SK-N-SH (cell line): ENCODE data around the gene ADNP2. TPM values are rescaled to one million over a fixed set of nuclear protein-coding genes. Genes with fewer than 3 reads are reported as not detected.

Experiments
- CTCF ChIA-PET: fragments of 300-600, 350-600 bp; formaldehyde crosslinking; extraction: SDS; loops from one replicate; lab custom pipeline; 2021; lab: Yijun Ruan, JAX
- POLR2A ChIA-PET: fragments of 350-600 bp; sonication (Branson Sonifier 250); formaldehyde crosslinking; extraction: SDS; loops from one replicate; lab custom pipeline; 2020; ENCODE audit warnings: antibody characterized with exemption, inconsistent platforms; lab: Yijun Ruan, JAX
- DNase-seq: peaks from one replicate; pipeline ENCODE4 v3.0.0; 2012
- H2AFZ ChIP-seq: fragments of 200-600 bp; sonication (generic); 2 replicates; pipeline ENCODE4 v1.8.1; 2016; ENCODE audit warnings: antibody characterized with exemption, mild to moderate bottlenecking, low read depth
- H3F3A ChIP-seq: fragments of 200-600 bp; sonication (generic); replicated peaks from 2 replicates; pipeline ENCODE3; 2016; ENCODE audit warnings: antibody characterized with exemption, mild to moderate bottlenecking; ENCODE audit not compliant: insufficient read depth
- H3K27ac ChIP-seq, 2 experiments: fragments of 200-500 bp in 1 of 2; fragments of 200-600 bp in 1 of 2; sonication (Bioruptor generic) in 1 of 2; sonication (generic), shearing (Covaris generic) in 1 of 2; 2 replicates each; pipeline versions ENCODE4 v1.5.1 to v1.6.1; 2014 to 2016; ENCODE audit warnings: low read depth in 2 of 2, inconsistent platforms in 1 of 2, low read length in 1 of 2, mild to moderate bottlenecking in 1 of 2, mixed read lengths in 1 of 2
- H3K27me3 ChIP-seq: fragments of 200-600 bp; sonication (generic), shearing (Covaris generic); 2 replicates; pipeline ENCODE4 v1.6.1; 2016; ENCODE audit warnings: mixed run types; ENCODE audit not compliant: insufficient read depth
- H3K36me3 ChIP-seq, 2 experiments: fragments of 200-500 bp in 1 of 2; fragments of 200-600 bp in 1 of 2; sonication (Bioruptor generic) in 1 of 2; sonication (generic) in 1 of 2; replicated peaks in 1 of 2; 2 replicates each; pipeline versions ENCODE3 to v1.5.1; 2014 to 2016; ENCODE audit warnings: low read length in 1 of 2, mild to moderate bottlenecking in 1 of 2; ENCODE audit not compliant: insufficient read depth in 2 of 2, control insufficient read depth in 1 of 2
- H3K4me1 ChIP-seq, 2 experiments: fragments of 200-500 bp in 1 of 2; fragments of 200-600 bp in 1 of 2; sonication (Bioruptor generic) in 1 of 2; sonication (generic), shearing (Covaris generic) in 1 of 2; 2 replicates each; pipeline versions ENCODE4 v1.5.1 to v1.6.1; 2014 to 2016; ENCODE audit warnings: low read depth in 1 of 2, low read length in 1 of 2, mixed run types in 1 of 2; ENCODE audit not compliant: insufficient read depth in 2 of 2, control insufficient read depth in 1 of 2
- H3K4me2 ChIP-seq: fragments of 200-600 bp; sonication (generic), shearing (Covaris generic); 2 replicates; pipeline ENCODE4 v1.6.1; 2017; ENCODE audit warnings: mixed run types
- H3K4me3 ChIP-seq, 2 experiments: fragments of 200-500 bp in 1 of 2; fragments of 200-600 bp in 1 of 2; sonication (Bioruptor generic) in 1 of 2; sonication (generic), shearing (Covaris generic) in 1 of 2; 2 replicates each; pipeline versions ENCODE4 v1.5.1 to v1.8.1; 2014 to 2016; ENCODE audit warnings: low read depth in 2 of 2, inconsistent platforms in 1 of 2, low read length in 1 of 2, mild to moderate bottlenecking in 1 of 2, mixed read lengths in 1 of 2, moderate library complexity in 1 of 2
- H3K79me2 ChIP-seq: fragments of 200-600 bp; sonication (generic); 2 replicates; pipeline ENCODE4 v1.8.1; 2017; ENCODE audit warnings: mild to moderate bottlenecking; ENCODE audit not compliant: insufficient read depth
- H3K9ac ChIP-seq: fragments of 200-600 bp; sonication (generic); 2 replicates; pipeline ENCODE4 v1.6.1; 2017; ENCODE audit warnings: mixed run types
- H3K9me2 ChIP-seq: fragments of 200-600 bp; sonication (generic); 2 replicates; pipeline ENCODE4 v1.6.1; 2017; ENCODE audit warnings: mixed run types
- H3K9me3 ChIP-seq: fragments of 200-600 bp; sonication (generic); 2 replicates; pipeline ENCODE4 v1.6.1; 2017; ENCODE audit warnings: mixed run types, mild to moderate bottlenecking, moderate library complexity
- H4K20me1 ChIP-seq: fragments of 200-600 bp; sonication (generic); 2 replicates; pipeline ENCODE4 v1.6.1; 2017; ENCODE audit warnings: mild to moderate bottlenecking, mixed run types; ENCODE audit not compliant: insufficient read depth
- ELF1 ChIP-seq: IDR thresholded peaks from 2 replicates; pipeline ENCODE4 v1.4.0; 2012
- EP300 ChIP-seq, 2 experiments: IDR thresholded peaks; 2 replicates each; pipeline versions ENCODE4 v1.4.0 to v1.6.1; 2012; ENCODE audit warnings: borderline replicate concordance in 1 of 2, low read depth in 1 of 2, low read length in 1 of 2
- EZH2phosphoT487 ChIP-seq: fragments of 200-600 bp; sonication (generic); IDR thresholded peaks from 2 replicates; pipeline ENCODE4 v1.6.1; 2017; ENCODE audit warnings: low read depth, mixed run types, mild to moderate bottlenecking, antibody characterized with exemption, moderate library complexity, borderline replicate concordance
- FOSL2 ChIP-seq: IDR thresholded peaks from 2 replicates; pipeline ENCODE4 v1.4.0; 2012; ENCODE audit warnings: low read depth, mild to moderate bottlenecking, moderate library complexity, borderline replicate concordance
- FOXJ3 ChIP-seq: sonication (generic); formaldehyde crosslinking; IDR thresholded peaks from 2 replicates; pipeline ENCODE4 v1.5.1; 2020; ENCODE audit warnings: mild to moderate bottlenecking, missing genetic modification reagents
- FOXM1 ChIP-seq: IDR thresholded peaks from 2 replicates; pipeline ENCODE4 v1.4.0; 2012; ENCODE audit warnings: low read depth, mild to moderate bottlenecking
- GATA2 ChIP-seq: sonication (generic); formaldehyde crosslinking; IDR thresholded peaks from 2 replicates; pipeline ENCODE4 v1.5.0; 2020; ENCODE audit warnings: mild to moderate bottlenecking, missing genetic modification reagents
- MAX ChIP-seq: IDR thresholded peaks from 2 replicates; pipeline ENCODE4 v1.4.0; 2012; ENCODE audit warnings: low read depth
- NFIC ChIP-seq: IDR thresholded peaks from 2 replicates; pipeline ENCODE4 v1.4.0; 2012; ENCODE audit warnings: borderline replicate concordance
- NRF1 ChIP-seq: IDR thresholded peaks from 2 replicates; pipeline ENCODE4 v1.6.1; 2012; ENCODE audit warnings: low read depth, mild to moderate bottlenecking, low read length
- RAD21 ChIP-seq: IDR thresholded peaks from 2 replicates; pipeline ENCODE4 v1.6.1; 2012; ENCODE audit warnings: mild to moderate bottlenecking, low read length
- SMC3 ChIP-seq: IDR thresholded peaks from 2 replicates; pipeline ENCODE4 v1.6.1; 2012; ENCODE audit warnings: low read depth, low read length, improper control_type of control experiment
- TAF1 ChIP-seq: IDR thresholded peaks from 2 replicates; pipeline ENCODE4 v1.6.1; 2012; ENCODE audit warnings: low read depth, mild to moderate bottlenecking, low read length, moderate library complexity, borderline replicate concordance
- ZBTB33 ChIP-seq: IDR thresholded peaks from 2 replicates; pipeline ENCODE4 v1.4.0; 2012; ENCODE audit warnings: low read depth, borderline replicate concordance
- WGBS: methylation state at CpG from one replicate; pipeline ENCODE4 v1.1.6; 2017; ENCODE audit warnings: low lambda C conversion rate; 5-methylcytosine and 5-hydroxymethylcytosine counted together
- polyA plus RNA-seq, 3 experiments: library from polyadenylated mRNA; depleted of rRNA; stranded (reverse); fragments of >200 nt; gene quantifications; 2 replicates each; pipeline ENCODE4 v1.2.3, GENCODE V29; 2012

ADNP2 gene
- polyA plus RNA-seq, 1 of the 3 experiments (the other 2 are of a cell fraction), result 4.3 TPM

- H2AFZ ChIP-seq, result no peak overlapping the region
- CTCF ChIA-PET, result interaction anchor here (1.0 to 4.2 kb wide), 3 partner anchors 9 to 79 kb away, joined by 3 to 19 read pairs (median 6); no protein-coding TSS in a partner anchor
- TF ChIP-seq FOXJ3 (CRISPR knock-in tag) (no peak), ELF1 (no peak), NRF1 (no peak), FOXM1 (no peak)
These were observed 67.4 kb downstream of the ADNP2 start for GRCh38 chr18:80176334-80177073.

GRCh38 chr18:80177128-80177527 is 68.1 kb downstream of the ADNP2 start:
- Histone ChIP-seq H3K4me2 (no peak overlapping the region), H3K9me3 (no peaks in the 10 kb centered on the region), H3K4me1 (no peaks in the 10 kb centered on the region; a peak in 1 of 4 replicates), H3F3A (no peaks in the 10 kb centered on the region), H3K9ac (no peak overlapping the region), H2AFZ (no peak overlapping the region), H3K9me2 (no peaks in the 10 kb centered on the region), H3K4me3 (no peak overlapping the region), H4K20me1 (no peaks in the 10 kb centered on the region), H3K27ac (no peak overlapping the region), H3K36me3 (no peaks in the 10 kb centered on the region), H3K27me3 (no peaks in the 10 kb centered on the region), H3K79me2 (no peaks in the 10 kb centered on the region)
- TF ChIP-seq MAX (no peak), TAF1 (no peak), EZH2phosphoT487 (no peak), SMC3 (no peak), FOXM1 (no peak), NFIC (no peak), ELF1 (no peak), EP300 (IDR thresholded peaks at IDR 0.05; ENCODE audit: borderline replicate concordance in 1 of 2, low read depth in 1 of 2, low read length in 1 of 2) (no peak), RAD21 (no peak), ZBTB33 (no peak), GATA2 (CRISPR knock-in tag) (no peak), FOSL2 (no peak)
- DNase-seq, result no peak
- 84% methylated on average over 8 of the region's 8 CpGs for WGBS
- ChIA-PET POLR2A (no interaction called here), CTCF (interaction anchor here (2.1 kb wide), 1 partner anchor 78 kb away, joined by 6 read pairs; no protein-coding TSS in a partner anchor)

More at GRCh38 chr18:80176334-80177073, 67.4 kb downstream of the ADNP2 start:
- WGBS, result 71% methylated on average over 17 of the region's 17 CpGs
- Histone ChIP-seq H3K36me3 (no peaks in the 10 kb centered on the region), H3K9ac (no peak overlapping the region), H3F3A (no peaks in the 10 kb centered on the region), H3K9me2 (no peaks in the 10 kb centered on the region), H3K27me3 (no peaks in the 10 kb centered on the region), H3K9me3 (no peaks in the 10 kb centered on the region), H3K4me1 (no peaks in the 10 kb centered on the region; a peak in 1 of 4 replicates), H3K4me2 (no peak overlapping the region), H3K4me3 (no peak overlapping the region), H4K20me1 (no peaks in the 10 kb centered on the region), H3K79me2 (no peaks in the 10 kb centered on the region), H3K27ac (no peak overlapping the region)
- POLR2A ChIA-PET, result no interaction called here
- DNase-seq, result no peak
